Measurements from ENCODE around the gene NPS.

The NPS gene

GRCh38 chr10:127563718-127564553 is 14.8 kb downstream of the NPS start:
- no peak for DNase-seq

- no peak for DNase-seq
These were observed 15.5 kb downstream of the NPS start for GRCh38 chr10:127564644-127565043.

- DNase-seq: no peak
These were observed 16.5 kb downstream of the NPS start for GRCh38 chr10:127565583-127565982.

- no peak for DNase-seq
These were observed 20.1 kb downstream of the NPS start for GRCh38 chr10:127569210-127569609.

- DNase-seq: no peak
These were observed 20.9 kb downstream of the NPS start for GRCh38 chr10:127570036-127570435.

GRCh38 chr10:127571386-127571785 is 22.3 kb downstream of the NPS start:
- DNase-seq: no peak

GRCh38 chr10:127576051-127576450 is 26.9 kb downstream of the NPS start:
- DNase-seq: no peak

GRCh38 chr10:127576740-127577161 is 27.6 kb downstream of the NPS start:
- no peak for DNase-seq

- no peak for DNase-seq
These were observed 28.5 kb downstream of the NPS start for GRCh38 chr10:127577376-127578258.

GRCh38 chr10:127578259-127578960 is 29.3 kb downstream of the NPS start:
- no peak for DNase-seq

- no peak for DNase-seq
These were observed 29.8 kb downstream of the NPS start for GRCh38 chr10:127578961-127579305.

- DNase-seq: no peak
These were observed 30.5 kb downstream of the NPS start for GRCh38 chr10:127579640-127580039.

- DNase-seq: no peak
These were observed 31.7 kb downstream of the NPS start for GRCh38 chr10:127580822-127581221.

- DNase-seq: no peak
These were observed 36.5 kb downstream of the NPS start for GRCh38 chr10:127585519-127586023.

GRCh38 chr10:127587668-127588365 is 38.7 kb downstream of the NPS start:
- no peak for DNase-seq

- DNase-seq: no peak
These were observed 43.5 kb downstream of the NPS start for GRCh38 chr10:127592586-127592985.

GRCh38 chr10:127600479-127600878 is 51.4 kb downstream of the NPS start:
- no peak for DNase-seq
